HFF-Myc (cell line): ENCODE data around the gene SNX4.
"Not testable (repeated sequence)": the region's sequence is repeated elsewhere in the genome, so short reads cannot be mapped to it uniquely, and the experiment has no call there.

ENCODE experiments used
- DNase-seq: peaks from one replicate; pipeline ENCODE4 v3.0.0-alpha.2; 2011; ENCODE audit warnings: low read depth; ENCODE audit errors: extremely low read depth
- H3K4me3 ChIP-seq: replicated peaks from 2 replicates; pipeline ENCODE4 v1.5.1; 2011; ENCODE audit warnings: low read depth, mild to moderate bottlenecking, control low read depth, low read length
- CTCF ChIP-seq: IDR thresholded peaks from 2 replicates; pipeline ENCODE4 v1.5.1; 2012; ENCODE audit warnings: mild to moderate bottlenecking, low read depth, low read length, control low read depth; ENCODE audit errors: missing control alignments

SNX4 gene

GRCh38 chr3:125519678-125520562, at the start of gene SNX4:
Gene SNX4 (minus strand): TSS chr3:125520202. CDS start chr3:125520172, 30 bp downstream.
- no peak for TF ChIP-seq CTCF
- DNase-seq: peak; percentile 41
- peak within 1 kb of the TSS; percentile 89 for H3K4me3 ChIP-seq

- H3K4me3 ChIP-seq: no peak overlapping the region
- no peak for TF ChIP-seq CTCF
- DNase-seq: no peak
Measured at GRCh38 chr3:125556314-125556713, 36.3 kb upstream of the SNX4 start.

- no peak for TF ChIP-seq CTCF
- no peak overlapping the region for H3K4me3 ChIP-seq
- no peak for DNase-seq
Measured at GRCh38 chr3:125552401-125552800, 32.4 kb upstream of the SNX4 start.

- no peak for DNase-seq
- no peak overlapping the region for H3K4me3 ChIP-seq
- TF ChIP-seq CTCF: no peak
Measured at GRCh38 chr3:125528920-125529319, 8.9 kb upstream of the SNX4 start.

- no peak for TF ChIP-seq CTCF
- no peak for DNase-seq
- no peak overlapping the region for H3K4me3 ChIP-seq
Measured at GRCh38 chr3:125525153-125525552, 5.2 kb upstream of the SNX4 start.

GRCh38 chr3:125520563-125520919, 539 bp upstream of the SNX4 start:
- peak overlapping the region; percentile 89 for H3K4me3 ChIP-seq

GRCh38 chr3:125515421-125515820, 4.6 kb downstream of the SNX4 start:
- no peak for TF ChIP-seq CTCF
- no peak overlapping the region for H3K4me3 ChIP-seq
- no peak for DNase-seq

More at GRCh38 chr3:125520563-125520919, 539 bp upstream of the SNX4 start:
- DNase-seq: not testable (repeated sequence)
